ENCODE results near the gene PRMT9.
A peak's percentile ranks its signal among the peaks of the same experiment; 100 is the strongest.

Gene PRMT9

GRCh38 chr4:147617841-147618691 lies 65.9 kb downstream of the PRMT9 start:
- DNase-seq (ENCODE audit: low read depth, low spot score): no peak

DNA sequence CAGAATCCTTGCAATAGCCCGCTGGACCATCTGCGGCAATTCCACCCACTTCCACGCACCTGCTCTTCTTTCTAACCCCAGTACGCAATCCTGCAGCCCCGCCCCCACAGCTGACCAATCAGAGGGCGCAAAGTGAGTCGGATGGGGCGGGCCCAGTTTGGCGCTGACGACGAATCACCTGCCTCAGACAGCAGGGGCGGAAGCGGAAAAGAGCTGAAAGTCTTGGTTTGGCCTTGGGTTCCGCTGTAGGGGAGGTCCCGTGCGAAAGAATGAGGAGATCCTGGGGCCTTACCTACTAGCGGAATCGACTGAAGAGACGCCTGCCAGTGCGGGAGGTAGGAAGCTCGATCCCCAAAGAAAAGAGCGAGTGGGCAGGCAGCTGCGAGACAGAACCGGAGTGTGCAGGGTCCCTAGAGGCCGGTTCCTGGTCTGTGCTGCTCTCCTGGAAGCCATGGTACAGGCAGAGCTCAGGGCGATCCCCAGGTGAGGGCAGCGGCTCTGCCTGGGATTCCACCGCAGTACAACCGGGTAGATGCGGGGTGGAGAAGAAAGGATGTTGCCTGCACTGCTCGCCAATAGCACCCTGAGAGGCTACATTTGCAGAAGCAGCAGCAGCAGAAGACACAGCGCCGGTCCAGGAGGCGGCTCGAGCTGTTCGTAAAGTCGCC lies 66.7 kb downstream of the PRMT9 start, which contains the start of gene TMEM184C:
TMEM184C (plus strand) TSS at position 225 of the 668 bp plus-strand sequence. CDS start 560 bp downstream, outside the sequence.
- peak; percentile 76 for DNase-seq (ENCODE audit: low read depth, low spot score)

DNA sequence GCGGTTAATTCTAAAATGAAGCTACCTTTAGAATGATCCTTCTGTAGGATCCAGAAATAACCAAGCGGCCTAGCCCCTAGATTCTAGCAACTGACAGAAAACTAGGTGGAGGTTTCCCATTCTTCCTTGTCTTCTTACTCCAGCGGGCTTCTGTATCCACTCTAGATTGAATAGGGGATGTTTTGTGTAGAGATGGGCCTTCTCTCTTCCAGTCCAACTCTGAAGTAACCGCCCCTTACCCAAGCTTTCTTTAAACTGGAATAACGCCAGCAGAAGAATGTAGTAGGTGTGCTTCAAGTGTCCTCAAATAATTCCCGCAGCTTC lies 67.2 kb downstream of the PRMT9 start:
- no peak for DNase-seq (ENCODE audit: low read depth, low spot score)

DNA sequence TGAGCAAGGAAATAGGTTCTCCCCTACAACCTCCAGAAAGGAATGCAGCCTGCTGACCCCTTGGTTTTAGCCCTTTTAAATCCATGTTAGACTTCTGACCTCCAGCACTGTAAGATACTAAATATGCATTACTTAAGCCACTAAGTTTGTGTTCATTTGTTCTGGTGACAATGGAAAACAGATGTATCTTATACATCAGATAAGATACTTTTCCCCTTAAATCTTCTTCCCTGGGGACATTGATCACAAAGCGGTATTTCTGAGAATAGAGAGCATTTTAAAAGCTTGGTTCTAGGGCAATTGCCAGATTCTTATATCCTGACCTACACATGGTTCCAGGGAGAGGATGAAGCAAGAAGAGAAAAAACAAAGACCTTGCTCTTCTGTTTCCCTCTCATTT lies 73.3 kb downstream of the PRMT9 start:
- DNase-seq (ENCODE audit: low read depth, low spot score): no peak

- no peak for DNase-seq (ENCODE audit: low read depth, low spot score)
Measured at GRCh38 chr4:147607471-147607870, 76.5 kb downstream of the PRMT9 start.

GRCh38 chr4:147605499-147605898 lies 78.5 kb downstream of the PRMT9 start:
- no peak for DNase-seq (ENCODE audit: low read depth, low spot score)

DNA sequence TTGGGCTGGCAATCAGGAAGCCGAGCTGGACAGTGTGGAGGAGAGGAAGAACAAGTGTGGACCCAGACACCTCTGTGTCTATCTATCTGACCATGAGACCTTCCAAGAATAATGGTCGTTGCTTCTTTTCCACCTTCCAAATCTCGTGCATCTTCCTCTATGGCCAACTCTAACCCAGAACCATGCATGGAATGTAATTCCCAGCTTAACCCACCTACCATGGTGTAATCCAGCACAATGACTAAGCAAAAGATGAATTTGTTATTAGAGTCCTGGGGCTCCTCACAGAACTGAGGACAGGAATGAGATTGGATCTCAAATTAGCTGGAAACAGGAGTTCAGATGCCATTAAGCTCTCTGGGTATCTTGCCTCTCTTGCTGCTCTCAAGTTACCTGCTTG lies 84.2 kb downstream of the PRMT9 start:
- DNase-seq (ENCODE audit: low read depth, low spot score): no peak

DNA sequence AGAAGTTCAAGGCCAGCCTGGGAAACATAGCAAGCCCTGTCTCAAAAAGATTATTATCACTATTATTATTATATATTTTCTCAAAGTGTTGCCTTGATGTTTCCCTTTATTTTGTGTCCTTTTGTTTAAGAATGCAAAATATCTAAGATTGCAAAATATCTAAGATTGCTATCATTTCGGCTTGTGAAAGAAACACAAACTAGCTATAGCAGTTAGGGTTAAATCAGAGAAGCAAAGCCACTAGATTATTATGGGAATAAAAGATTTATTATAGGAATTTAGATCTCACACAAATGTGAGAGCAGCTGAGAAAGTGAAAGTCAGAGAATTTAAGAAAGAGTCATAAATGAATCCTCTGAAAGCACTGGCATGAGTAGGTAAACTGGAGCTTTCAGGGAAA lies 84.8 kb downstream of the PRMT9 start:
- DNase-seq (ENCODE audit: low read depth, low spot score): no peak

GRCh38 chr4:147597561-147597960 lies 86.4 kb downstream of the PRMT9 start:
- no peak for DNase-seq (ENCODE audit: low read depth, low spot score)

GRCh38 chr4:147596981-147597380 lies 87.0 kb downstream of the PRMT9 start:
- no peak for DNase-seq (ENCODE audit: low read depth, low spot score)

DNA sequence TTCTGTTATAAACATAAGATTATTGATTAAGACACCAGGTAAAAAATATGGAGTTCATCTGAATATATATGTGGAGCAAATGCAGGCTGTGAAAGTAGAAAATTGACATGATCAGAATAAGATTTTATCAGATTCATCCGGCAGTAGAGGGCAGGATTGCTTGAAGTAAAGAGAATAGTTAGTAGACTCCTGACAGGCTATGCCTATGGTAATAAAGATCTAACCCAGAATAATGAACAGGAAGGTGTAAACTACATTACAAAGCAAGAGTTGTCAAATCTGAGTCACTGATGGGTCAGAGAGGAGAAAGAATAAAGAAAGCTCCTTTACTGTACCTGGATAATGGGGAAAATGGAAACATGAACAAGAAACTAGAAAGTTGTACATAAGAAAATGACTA lies 87.6 kb downstream of the PRMT9 start:
- no peak for DNase-seq (ENCODE audit: low read depth, low spot score)

- DNase-seq (ENCODE audit: low read depth, low spot score): no peak
Measured at GRCh38 chr4:147594578-147594977, 89.4 kb downstream of the PRMT9 start.

- DNase-seq (ENCODE audit: low read depth, low spot score): no peak
Measured at GRCh38 chr4:147594107-147594506, 89.9 kb downstream of the PRMT9 start.

DNA sequence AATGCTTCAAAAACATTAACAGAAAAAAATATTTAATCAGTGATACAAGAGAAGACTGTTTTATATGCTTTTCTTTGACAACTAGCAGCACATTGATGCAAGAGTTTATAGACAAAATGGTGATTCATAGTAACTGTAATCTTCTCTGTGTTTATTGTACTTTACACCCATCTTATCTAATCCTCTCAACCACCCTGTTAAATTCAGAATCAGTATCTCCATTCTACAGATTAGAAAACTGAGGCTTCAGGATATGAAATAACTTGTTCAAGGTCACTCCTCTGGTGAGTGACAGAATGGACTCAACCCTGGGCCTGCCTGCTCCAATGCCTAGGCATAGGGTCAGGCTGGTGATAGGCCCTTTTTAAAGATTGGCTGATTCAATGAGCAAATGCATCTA lies 92.9 kb downstream of the PRMT9 start:
- DNase-seq (ENCODE audit: low read depth, low spot score): no peak

- peak; percentile 69 for DNase-seq (ENCODE audit: low read depth, low spot score)
Measured at GRCh38 chr4:147590249-147590920, 93.6 kb downstream of the PRMT9 start.

DNA sequence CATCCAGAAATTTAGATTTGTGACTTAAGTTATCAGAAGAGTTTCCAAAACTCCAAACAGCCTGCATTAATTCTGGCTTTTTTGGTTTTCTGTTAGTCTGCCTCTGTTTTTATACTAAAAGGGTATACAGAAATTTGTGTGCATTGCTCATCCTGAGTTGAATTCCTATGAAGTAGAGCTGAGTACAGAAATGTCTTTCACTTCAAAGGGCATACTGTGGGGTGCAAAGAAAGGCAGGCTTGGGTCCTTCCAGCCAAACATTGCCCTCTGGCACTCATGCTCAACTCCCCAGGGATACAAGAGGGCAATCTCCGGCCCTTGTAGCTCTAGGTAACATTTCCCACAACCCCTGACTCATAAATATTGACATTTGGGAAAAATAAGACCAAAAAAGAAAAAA lies 94.4 kb downstream of the PRMT9 start:
- peak; percentile 69 for DNase-seq (ENCODE audit: low read depth, low spot score)

Data from brain pericyte (primary cell).